KG1 (cell line): Measurements from ENCODE around the gene DHRS2.
"Not testable (repeated sequence)": the region's sequence is repeated elsewhere in the genome, so short reads cannot be mapped to it uniquely, and the experiment has no call there.

Source experiments
- DNase-seq: peaks from one replicate; lab custom pipeline; 2025; lab: John Stamatoyannopoulos, UW

Gene DHRS2

DNA sequence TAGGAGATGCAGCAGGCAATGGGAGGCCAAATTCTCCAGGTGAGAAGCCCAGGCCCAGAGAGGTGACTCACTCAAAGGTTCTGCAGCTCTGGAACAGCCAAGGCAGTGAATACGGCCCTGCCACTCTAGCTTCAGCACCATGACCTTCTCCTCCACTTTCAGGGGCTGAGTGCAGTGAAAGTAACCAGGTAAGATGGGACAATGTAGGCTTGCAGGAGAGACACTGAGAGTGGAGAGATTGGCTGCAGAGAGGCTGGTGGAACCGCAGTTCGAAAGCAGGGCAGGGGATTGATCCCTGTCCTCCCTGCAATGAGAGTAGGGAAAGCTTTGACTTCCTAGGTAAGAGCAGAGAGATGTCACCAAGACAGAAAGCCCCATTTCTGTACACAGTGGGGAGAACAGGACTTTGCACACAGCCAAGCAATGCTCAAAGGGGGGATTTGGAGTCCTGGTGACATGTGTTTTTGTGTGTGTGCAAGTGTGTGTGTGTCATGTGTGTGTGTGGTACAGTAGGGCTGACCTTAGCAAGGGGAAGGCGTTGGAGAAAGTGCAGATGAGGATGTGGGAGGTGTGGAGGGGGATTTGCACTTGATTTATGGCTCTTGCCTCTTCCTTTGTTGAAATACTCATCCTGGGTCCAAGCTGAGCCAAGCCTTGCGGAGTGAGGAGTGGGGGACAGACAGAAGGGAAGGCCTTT, 12.7 kb downstream of the DHRS2 start:
- no peak for DNase-seq

DNA sequence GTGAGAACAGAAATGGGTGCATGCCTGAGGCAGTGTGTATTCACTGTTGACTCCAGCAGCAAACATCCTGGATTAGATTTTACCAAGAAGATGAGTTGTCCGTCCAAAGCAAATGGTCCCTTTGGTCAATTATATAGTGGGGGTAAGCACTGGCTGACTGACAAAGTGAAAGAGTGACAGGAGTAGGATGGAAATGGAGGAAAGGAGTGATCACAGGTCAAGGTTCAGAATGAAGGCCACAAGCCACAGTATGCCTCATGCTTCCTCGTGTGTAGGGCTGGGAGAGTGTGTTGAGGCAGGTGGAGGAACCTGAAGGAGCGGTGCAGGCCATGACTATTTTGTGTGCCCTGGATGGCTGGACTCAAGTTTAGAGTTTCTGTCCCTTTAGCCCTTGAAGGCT, 14.3 kb downstream of the DHRS2 start:
- no peak for DNase-seq

DNA sequence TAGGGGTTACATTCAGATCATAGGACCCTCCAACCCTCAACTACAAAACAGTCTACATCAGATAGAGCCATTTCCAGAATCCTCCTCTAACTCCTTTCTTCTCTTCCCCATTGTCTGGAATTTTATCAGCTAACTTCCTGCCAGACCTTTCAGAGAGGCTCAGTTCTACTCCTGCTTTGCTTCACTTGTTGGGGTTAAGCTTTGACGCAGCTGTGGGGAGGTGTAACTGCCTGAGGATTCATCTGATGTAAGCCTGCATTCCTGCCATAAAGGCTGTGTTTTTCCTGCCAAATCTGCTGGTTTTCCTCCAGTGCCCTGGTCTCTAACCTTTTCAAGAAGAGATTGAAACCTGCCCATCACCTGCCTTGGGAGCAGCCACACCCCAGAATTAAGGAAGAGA, 16.9 kb downstream of the DHRS2 start:
- DNase-seq = no peak

DNA sequence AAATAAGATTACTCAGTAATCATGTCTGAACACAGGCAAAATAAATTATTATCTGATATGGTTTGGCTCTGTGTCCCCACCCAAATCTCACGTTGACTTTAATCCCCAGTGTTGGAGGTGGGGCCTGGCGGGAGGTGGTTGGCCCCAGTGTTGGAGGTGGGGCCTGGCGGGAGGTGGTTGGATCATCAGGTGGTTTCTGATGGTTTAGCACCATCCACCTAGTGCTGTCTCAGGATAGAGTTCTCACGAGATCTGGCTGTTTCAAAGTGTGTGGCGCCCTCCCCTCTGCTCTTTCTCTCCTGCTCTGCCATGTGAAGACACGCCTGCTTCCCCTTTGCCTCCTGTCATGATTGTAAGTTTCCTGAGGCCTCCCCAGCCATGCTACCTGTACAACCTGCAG, 18.1 kb downstream of the DHRS2 start:
- DNase-seq = no peak

DNA sequence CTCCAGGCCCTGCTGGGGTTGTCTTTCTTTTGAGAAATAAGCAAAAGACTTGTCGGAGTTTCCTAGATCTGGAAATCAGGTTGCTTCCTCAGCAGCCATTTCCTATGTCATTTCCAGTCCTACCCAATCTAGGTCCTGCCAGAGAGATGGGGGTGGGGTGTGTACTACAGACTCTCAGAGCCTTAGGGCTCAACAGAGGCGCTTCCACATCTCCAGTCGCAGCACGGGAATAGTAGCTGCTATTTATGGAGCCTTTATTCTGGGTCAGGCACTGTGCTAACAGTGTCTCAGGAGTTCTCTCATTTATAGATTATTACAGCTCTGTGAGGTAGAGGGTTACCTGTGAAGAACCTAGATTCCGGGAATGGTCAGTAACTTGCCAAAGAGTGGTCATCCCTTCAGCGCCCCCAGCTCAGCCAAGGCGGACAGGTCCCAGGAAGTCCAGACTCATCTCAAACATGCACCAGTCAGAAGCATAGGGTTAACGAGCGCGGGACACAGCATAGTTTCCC, 21.9 kb downstream of the DHRS2 start:
- no peak for DNase-seq

DNA sequence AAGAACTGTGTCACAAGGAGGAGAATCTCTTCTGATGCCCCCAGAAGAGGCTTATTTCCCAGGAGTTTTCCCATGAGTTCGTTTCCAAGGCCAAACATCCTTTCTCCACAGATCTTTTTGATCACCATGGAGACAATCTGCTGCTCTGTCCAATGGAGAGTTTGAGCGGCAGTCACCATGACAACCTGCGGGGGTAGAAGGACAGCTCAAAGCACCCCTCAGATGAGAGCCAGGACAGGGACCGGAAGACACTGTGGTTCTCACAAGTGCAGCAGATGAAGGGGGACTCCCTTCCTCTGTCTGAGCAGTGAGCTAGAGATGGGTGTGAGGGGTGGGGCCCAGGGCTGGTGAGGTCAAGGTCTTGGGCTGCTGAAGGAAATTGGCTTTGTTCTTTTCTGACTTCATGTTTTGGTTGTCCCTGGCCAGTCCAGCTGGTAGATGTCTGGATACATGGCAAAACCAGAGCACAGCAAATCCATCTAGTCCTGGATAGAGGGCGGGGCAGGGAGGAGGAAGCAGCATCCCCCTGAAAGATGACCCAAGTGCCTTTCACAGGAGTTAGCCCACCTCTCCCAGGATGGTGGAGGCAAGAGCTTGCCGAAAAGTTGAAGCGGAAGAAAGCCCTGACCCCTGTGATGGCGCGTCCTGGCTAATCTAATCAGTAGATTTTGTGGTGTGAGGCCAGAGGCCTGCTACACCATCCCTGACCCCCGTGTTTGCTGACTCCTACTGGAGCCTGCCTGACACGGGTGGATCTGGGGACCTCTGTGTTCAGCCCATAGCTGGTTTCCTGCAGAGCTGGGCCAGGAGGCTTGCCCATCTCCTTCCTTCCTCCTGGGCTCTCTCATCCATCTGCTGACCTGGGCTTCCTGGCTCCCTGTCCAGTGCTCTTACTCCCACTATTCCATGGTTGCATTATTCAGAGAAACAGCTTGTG, 24.4 kb downstream of the DHRS2 start:
- DNase-seq = no peak

DNA sequence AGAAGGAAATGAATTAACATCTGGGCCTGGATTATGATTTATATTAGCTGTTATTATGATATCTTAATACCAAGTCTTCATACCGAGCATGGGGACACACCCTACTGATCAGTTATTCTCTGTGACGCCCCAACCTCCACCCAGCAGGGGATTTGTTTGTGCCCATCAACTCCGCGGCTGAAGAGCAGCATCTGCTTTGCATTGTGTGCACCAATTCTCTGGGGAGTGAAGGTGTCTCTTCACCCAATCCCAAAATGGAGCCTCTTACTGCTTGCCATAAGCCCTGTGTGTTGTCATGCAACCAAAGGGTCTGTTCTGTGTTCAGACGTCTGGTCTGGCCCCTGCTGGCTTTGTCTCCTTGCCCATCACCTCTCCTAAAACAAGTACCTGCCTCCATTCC, 25.4 kb downstream of the DHRS2 start:
- DNase-seq = no peak

DNA sequence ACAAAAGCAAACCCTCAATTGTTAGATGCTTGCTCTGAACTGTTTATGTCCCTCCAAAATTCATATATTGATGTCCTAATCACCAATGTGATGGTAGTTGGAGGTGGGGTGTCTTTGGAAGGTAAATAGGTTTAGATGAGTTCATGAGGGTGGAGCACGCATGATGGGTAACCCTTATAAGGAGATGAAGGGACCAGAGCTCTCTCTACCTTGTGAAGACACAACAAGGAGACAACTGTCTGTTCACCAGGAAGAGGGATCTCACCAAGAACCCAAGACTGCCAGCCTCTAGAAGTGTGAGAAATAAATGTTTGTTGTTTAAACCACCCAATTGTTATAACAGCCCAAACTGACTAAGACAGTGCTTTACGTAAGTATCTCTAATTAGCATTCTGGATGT, 27.0 kb downstream of the DHRS2 start:
- DNase-seq = no peak

DNA sequence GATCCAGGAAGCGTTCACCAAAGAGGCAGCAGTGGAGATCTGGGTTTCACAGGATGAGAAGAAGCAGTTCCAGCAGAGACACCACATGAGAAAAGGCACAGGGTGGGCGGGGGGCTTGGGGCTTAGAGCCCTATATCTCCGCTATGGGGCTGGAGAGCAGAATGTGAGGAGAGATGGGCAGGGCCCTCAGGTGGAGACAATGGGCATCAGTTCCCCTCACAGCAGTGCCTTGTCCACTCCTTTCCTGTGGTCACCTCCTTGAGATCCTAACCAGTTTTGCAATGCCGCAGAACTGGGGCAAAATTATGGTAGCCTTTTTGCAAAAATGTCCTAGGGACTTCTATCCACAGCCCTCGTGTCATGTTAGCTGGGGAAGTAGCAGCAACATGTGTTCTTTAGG, 27.5 kb downstream of the DHRS2 start:
- DNase-seq = no peak

DNA sequence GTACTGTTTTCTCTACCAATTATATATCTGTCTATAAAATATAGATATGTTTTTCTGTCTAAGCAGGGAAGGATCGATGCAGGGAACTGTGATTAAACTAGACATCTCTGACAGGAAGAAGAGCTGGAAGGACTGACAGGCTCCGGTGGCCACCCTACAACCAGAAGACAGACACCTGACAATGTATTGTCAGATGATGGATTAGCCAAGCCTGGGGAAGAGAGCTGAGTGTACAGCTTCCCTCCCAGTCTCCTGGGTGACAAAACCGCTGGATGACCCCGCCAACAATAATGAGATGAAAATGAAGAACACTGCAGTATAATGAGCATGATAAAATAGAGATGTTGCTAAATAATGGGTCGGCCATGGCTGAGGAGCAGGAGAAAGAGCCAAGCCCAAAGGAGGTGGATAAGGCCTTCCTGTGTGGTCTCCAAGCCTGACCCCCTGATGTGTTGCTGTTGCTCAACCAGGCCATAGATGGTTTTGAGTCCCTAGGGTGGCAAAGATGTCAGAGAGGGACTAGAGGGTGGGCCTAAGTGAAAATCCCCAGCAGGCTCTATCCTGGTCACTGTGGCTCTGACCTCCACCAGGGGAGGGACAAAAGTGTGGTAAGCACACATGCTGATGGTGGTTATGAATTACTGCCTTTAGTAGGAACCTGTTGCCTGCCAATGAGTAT, 28.2 kb downstream of the DHRS2 start:
- DNase-seq = no peak

DNA sequence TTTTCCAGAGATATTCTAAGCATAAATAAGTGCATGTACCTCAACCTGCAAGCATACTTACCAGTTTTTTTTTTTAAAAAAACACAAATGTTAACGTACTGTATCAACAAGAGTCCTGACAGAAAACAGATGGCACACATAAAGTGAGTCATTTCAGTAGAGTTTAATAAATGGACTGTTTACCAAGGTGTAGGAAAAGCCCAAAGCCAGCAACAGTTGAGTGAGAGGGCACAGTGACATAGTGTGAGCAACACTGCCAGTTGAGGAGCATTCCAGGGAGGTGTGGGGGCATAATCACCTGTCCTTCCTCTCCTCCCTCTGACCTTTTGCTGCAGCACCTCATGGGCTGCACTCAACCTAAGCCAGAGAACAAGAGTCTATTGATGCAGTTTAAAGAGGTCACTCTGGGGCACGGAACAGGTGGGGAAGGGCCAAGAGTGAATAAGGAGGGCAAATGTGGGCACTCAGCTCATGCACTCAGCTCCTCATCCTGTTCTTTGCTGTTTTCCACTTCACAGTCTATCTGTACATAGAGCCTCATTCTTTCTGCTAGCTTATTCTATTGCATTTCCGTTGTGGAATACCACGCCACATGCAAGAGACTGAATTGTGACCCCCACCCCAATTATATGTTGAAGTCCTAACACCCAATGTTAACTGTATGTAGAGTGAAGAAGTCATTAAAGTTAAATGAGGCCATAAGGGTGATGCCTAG, 29.3 kb downstream of the DHRS2 start:
- DNase-seq = no peak

DNA sequence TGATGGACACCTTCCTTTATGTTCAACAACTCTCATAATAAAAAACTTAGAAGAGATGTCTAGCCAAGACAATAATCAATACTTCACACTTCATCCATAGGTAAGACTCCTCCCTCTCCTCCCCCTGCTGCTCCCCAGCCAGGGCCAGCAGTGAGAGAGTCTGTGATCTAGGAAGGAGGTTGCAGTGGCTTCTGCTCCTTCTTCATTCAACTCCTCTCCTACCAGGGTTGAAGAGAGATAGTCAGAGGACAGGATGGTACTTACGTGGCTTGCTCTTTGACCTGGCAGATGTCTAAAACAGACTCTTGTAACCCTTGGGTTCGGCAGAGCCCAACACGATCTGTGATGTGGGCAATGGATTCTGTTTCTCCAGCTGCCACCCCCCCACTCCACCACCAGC, 31.0 kb downstream of the DHRS2 start:
- DNase-seq = no peak

DNA sequence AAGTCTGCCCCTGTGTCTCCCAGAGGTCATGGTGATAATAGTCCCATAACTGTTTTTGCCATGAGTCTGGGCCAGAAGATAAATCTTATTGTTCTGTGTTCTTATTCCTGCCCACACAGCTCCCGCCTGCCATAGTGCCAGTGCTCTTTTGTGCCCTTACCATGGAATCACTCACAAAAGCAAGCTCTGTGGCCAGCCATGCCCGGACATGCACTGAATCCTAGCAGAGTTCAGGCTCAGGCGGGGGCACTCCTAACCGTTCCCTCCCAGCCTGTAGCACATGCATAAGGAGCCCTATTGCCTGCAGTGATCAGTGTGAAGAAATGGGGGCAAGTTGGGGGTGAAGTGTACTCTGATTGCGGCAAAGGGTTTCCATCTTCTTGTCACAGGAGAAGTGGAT, 33.3 kb downstream of the DHRS2 start:
- no peak for DNase-seq

DNA sequence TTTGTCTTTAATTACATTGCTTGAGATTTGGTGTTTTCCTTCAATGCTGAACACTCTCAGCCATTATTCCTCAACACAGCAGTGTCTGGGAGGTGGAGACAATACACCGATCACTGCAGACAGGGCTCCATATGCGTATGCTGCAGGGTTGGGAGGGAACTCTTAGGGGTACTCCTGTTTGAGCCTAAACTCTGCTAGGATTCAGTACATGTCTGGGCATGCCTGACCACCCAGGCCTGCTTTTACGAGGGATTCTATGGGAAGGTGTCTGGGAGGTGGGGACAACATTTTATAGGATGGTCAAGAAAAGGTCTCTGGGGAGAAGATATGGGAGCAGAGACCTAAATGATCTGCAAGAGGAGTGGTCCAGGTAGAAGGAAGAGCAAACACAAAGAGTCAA, 34.3 kb downstream of the DHRS2 start:
- DNase-seq = no peak

DNA sequence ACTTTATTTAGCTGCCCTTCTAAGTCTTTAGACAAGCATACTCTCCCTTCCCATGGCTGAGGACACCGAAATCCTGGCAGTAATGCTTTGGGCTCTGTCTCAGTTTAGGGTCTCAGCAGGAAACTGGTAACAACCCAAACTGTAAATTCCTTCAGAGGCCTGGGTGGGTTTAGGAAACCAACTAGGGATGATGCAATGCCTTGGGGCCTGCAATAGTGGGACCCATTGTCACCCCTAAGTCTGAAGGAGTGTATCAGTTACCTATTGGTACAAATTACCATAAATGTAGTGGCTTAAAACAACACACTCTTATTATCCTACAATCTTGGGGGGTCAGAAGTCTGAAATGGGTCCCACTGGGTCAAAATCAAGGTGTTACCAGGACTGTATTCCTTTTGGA, 36.0 kb downstream of the DHRS2 start:
- no peak for DNase-seq

DNA sequence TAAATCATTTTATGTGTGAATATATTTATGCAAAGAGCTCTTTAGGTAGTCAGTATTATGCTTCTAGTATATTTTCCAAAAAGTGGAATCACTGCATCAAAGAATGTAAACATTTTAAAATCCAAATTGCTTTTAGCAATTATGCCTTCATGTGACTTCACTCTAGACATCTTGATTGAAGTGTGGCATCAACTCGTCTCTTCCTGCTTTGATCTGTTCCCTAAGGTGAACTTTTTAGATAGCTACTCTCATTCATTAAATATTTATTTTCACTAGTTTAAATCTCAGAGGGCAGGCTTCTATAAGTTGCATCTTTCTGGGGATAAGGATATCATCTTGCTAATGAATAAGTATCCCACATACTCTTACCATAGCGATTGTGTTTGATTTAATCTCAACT, 39.2 kb downstream of the DHRS2 start:
- DNase-seq = no peak

DNA sequence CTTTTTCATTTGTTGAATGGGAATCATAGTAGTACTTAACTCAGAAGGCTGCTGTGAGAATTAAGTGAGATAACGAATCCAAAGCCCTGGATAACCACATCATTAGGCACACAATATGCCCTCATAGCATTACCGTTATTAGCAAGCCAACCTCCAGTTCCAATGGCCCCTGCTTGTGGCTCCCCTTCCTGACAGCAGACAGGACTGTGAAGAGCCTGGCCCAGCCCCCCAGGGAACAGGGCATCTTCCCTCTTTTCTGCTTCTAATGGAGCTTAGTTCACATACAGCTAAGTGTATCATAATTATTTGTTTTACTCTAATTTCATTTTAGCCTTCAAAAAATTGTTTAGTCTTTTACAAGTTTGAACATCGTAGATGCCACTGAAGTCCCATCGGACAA, 39.7 kb downstream of the DHRS2 start:
- no peak for DNase-seq

DNA sequence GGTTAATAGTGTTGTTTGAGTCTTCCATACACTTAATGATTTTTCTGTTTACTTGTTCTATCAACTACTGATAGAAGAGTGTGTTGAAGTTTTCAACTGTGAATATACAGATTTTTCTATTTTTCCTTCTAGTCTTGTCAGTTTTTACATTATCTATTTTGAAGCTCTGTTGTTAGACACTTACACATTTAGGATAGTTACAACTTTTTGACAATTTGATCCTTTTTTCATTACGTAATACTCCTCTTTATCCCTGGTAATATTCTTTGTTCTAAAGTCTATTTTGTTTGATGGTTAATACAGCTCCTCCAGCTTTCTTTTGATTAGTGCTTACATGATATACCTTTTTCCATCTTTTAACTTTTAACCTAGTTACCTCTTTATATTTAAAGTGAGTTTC, 45.2 kb downstream of the DHRS2 start:
- DNase-seq = no peak

DNA sequence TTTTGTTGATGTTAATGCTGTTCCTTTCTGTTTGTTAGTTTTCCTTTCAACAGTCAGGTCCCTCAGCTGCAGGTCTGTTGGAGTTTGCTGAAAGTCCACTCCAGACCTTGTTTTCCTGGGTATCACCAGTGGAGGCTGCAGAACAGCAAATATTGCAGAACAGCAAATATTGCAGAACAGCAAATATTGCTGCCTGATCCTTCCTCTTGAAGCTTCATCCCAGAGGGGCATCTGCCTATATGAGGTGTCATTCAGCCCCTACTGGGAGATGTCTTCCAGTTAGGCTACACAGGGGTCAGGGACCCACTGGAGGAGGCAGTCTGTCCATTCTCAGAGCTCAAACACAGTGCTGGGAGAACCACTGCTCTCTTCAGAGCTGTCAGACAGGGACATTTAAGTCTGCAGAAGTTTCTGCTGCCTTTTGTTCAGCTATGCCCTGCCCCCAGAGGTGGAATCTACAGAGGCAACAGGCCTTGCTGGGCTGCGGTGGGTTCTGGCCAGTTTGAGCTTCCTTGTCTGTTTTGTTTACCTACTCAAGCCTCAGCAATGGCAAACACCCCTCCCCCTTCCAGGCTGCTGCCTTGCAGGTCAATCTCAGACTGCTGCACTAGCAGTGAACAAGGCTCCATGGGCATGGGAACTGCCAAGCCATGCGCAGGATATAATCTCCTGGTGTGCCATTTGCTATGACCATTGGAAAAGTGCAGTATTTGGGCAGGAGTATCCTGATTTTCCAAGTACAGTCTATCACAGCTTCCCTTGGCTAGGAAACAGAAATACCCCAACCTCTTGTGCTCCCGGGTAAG, 53.7 kb downstream of the DHRS2 start:
- not testable (repeated sequence) for DNase-seq

DNA sequence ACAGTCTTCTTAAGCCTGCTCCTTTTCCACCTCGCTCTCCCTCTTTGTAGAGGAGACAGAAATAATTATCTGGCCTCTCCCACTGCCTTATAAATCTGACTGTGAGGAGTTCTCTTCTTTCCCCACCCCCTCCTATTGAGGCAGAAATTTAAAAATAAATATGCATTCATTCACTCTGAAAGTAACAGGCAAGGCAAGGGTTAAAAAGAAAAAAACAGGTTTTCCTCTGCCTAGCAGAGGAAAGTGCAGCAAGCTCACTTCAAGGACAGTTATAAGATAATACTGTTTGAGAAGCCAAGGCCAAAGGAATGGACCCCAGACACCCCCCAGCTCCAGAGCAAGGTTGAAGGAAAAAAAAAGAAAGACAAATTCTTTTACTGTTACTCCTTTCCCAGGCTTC, 56.3 kb downstream of the DHRS2 start:
- DNase-seq = no peak

DNA sequence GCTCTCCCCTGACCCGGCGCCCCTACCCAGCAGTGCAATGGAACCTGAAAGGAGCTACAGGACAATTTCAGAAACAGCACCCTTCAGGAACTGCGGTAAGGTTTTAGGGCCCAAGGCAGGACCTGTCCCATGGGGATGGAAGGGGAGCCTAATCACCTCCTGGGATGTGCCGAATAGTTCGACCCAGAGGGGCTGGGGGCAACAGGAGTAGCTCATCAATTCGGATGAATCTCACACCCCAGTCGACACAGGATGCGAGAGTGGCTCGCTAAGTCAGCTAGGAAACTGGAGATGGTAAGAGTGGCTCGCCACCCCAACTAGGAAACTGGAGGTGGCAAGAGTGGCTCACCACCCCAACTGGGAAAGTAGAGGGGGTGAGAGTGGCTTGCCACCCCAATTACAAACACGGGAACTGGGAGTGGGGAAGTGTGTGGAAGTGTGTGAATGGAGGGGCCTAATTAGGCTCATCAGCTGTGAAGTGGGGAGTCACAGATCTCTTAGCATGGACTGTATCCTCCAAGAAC, 57.1 kb downstream of the DHRS2 start:
- DNase-seq = no peak
